NT2/D1 (cell line): ENCODE results near the gene SMIM36.

Experiments
- DNase-seq: peaks from one replicate; pipeline ENCODE4 v3.0.0-alpha.2; 2011; ENCODE audit warnings: low read depth, low spot score
- H3K27me3 ChIP-seq: 2 replicates; pipeline ENCODE4 v1.6.0; 2011; ENCODE audit warnings: mild to moderate bottlenecking; ENCODE audit not compliant: insufficient read length, insufficient read depth
- H3K36me3 ChIP-seq: 2 replicates; pipeline ENCODE4 v1.6.1; 2011; ENCODE audit warnings: mild to moderate bottlenecking, low read length, mixed read lengths; ENCODE audit not compliant: insufficient read depth, insufficient read length
- H3K4me1 ChIP-seq: 2 replicates; pipeline ENCODE4 v1.5.1; 2011; ENCODE audit not compliant: insufficient read depth, insufficient read length
- H3K4me3 ChIP-seq: 2 replicates; pipeline ENCODE4 v1.5.1; 2011; ENCODE audit warnings: low read depth; ENCODE audit not compliant: insufficient read length
- H3K9ac ChIP-seq: 2 replicates; pipeline ENCODE4 v1.6.0; 2011; ENCODE audit warnings: low read depth; ENCODE audit not compliant: insufficient read length
- H3K9me3 ChIP-seq: 2 replicates; pipeline ENCODE4 v1.5.1; 2011; ENCODE audit warnings: mild to moderate bottlenecking, low read length; ENCODE audit not compliant: insufficient read depth
- SUZ12 ChIP-seq: IDR thresholded peaks from 2 replicates; pipeline ENCODE4 v1.6.1; 2011; ENCODE audit not compliant: insufficient read length, insufficient read depth; ENCODE audit errors: extremely low read depth
- YY1 ChIP-seq: IDR thresholded peaks from 2 replicates; pipeline ENCODE4 v1.6.1; 2011; ENCODE audit not compliant: insufficient read length, insufficient read depth
- ZNF274 ChIP-seq: IDR thresholded peaks from 2 replicates; pipeline ENCODE4 v1.6.1; 2011; ENCODE audit warnings: mild to moderate bottlenecking, low read depth, low read length

The SMIM36 gene

DNA sequence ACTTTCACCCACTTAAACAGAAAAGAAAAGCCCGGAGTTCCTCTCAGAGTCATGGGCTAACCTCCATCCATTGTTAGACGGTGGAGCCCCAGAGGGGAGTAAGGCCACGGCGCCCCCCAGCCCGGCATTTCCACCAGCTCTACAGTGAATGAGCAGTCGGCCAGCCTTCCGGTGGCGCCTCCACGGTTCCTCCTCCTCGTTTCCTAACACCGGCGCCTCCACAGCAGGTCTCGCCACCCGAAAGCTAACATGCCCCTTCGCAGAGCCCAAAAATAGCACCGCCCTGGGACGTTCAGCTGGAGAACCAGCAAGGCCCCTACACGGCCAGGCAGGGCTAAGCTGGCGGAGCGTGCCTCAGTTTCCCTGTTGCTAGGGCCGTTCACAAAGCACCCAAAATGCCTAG is 90.5 kb downstream of the SMIM36 start:
- H3K36me3 ChIP-seq: peaks cover 8% of the 10 kb centered on the region
- H3K4me1 ChIP-seq: no peaks in the 10 kb centered on the region
- H3K9ac ChIP-seq: peak overlapping the region; percentile 91
- H3K9me3 ChIP-seq: no peaks in the 10 kb centered on the region
- DNase-seq: no peak
- peak overlapping the region; percentile 92 for H3K4me3 ChIP-seq
- TF ChIP-seq ZNF274 (no peak), YY1 (no peak), SUZ12 (no peak)
- H3K27me3 ChIP-seq: no peaks in the 10 kb centered on the region

DNA sequence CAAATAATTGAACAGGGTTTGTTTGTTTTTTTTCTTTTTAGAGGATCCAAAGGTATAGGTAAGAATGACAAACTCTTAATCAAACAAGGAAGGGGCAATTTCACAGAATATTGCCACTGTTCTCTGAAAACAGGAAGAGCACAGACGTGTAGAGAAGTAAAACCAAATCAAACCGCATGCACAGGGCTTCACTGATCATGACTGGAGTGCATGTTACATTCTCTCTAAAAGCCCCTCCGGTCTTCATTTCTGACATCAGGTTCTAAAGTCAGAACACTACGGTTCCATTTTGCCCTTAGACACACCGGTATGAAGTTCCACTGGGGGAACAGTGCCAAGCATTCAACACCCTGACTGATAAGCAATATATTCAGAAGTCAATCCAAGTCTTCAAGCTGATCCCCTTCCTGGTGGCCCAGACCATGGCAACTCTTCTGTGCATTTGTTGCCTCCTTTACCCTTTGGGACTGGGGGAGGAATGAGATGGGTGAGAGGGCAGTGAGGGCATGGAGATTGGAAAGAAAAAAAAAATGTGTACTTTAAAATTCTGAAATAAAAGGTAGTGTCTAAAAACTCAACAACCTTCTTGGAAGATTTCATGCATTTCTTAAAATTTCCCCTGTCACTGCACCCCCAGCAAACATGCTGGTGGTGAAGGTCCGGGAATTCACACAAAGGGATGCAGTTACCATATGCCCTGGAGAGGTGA is 91.0 kb downstream of the SMIM36 start:
- DNase-seq: no peak
- H3K9ac ChIP-seq: peak overlapping the region; percentile 91
- no peaks in the 10 kb centered on the region for H3K9me3 ChIP-seq
- no peaks in the 10 kb centered on the region for H3K27me3 ChIP-seq
- H3K4me3 ChIP-seq: peak overlapping the region; percentile 92
- TF ChIP-seq YY1 (no peak), SUZ12 (no peak), ZNF274 (no peak)
- H3K36me3 ChIP-seq: peaks cover 8% of the 10 kb centered on the region
- no peaks in the 10 kb centered on the region for H3K4me1 ChIP-seq

DNA sequence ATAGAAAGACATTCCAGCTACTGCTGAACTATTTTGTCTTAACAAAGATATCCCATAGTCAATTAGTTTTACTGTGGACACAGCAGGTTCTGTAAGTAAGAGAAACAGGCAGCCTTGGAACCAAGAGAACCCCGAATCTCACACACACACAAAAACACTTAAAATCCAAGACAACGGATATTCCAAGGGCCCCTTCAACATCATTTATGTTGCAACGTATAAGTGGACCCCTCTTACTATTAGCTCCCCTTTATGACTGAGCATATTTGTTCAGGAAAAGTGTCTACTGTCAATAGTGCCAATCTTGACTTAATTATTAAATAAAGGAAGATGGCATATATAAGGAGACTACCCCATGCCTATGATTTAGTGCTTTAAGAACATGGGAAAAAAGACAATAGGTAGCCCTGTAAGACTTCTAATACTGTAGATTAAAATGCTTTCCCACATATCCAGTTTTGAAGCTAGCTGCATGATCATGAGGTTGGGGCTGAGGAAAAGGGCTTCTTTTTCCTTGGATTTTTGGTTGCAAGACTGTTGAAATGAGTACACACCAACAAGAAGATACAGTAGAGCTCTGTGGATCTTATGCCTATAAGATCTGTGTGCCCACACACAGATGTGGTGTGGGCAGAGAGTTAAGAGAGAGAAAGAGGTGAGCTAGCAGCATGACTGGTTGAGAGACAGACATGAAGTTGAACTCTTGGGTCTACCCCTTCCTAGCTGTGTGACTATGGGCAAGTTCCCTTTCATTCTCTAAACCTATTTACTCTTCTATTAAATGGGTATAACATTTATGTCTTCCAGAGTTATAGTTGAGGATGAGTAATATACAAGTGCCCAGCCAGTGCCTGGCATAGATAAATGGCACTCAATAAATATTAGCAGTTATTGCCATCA is 92.6 kb downstream of the SMIM36 start:
- H3K9ac ChIP-seq: no peak overlapping the region
- H3K36me3 ChIP-seq: peaks cover 14% of the 10 kb centered on the region
- no peak overlapping the region for H3K4me3 ChIP-seq
- H3K9me3 ChIP-seq: no peaks in the 10 kb centered on the region
- no peaks in the 10 kb centered on the region for H3K27me3 ChIP-seq
- DNase-seq: no peak
- TF ChIP-seq ZNF274 (no peak), YY1 (no peak), SUZ12 (no peak)
- no peaks in the 10 kb centered on the region for H3K4me1 ChIP-seq

DNA sequence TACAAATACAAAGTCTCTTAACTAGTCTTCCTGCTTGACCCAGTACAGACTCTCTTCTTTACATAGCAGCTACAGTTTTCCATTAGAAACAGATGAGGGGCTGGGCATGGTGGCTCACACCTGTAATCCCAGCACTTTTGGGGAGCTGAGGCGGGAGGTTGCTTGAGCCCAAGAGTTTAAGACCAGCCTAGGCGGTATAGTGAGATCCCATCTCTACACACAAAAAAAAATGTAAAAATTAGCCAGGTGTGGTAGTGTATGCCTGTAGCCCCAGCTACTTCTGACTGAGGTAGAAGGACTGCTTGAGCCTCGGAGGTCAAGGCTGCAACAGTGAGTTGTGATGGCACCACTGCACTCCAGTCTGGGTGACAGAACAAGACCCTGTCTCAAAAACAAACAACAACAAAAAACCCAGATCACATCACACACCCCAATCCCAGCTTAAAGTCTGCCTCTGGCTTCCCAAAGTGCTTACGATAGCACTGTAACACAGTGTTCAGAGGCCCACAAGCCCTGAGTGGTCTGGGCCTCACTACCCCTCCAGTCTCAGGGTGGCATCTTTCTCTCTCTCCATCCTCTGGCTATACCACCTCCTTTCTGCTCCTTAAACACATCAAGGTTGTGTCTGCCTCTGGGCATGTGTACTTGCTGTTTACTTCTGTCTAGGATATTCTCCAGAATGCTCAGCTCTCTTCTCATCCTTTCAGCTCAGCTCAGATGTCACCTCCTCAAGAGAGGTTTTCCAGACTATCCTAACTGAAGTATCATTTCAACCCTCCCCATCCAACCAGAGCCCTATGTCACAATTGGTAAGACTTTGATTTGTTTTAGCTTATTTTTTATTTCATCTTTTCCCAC is 93.6 kb downstream of the SMIM36 start:
- Histone ChIP-seq H3K9ac (no peak overlapping the region), H3K4me1 (no peaks in the 10 kb centered on the region), H3K9me3 (no peaks in the 10 kb centered on the region), H3K36me3 (peaks cover 23% of the 10 kb centered on the region), H3K27me3 (no peaks in the 10 kb centered on the region), H3K4me3 (no peak overlapping the region)
- DNase-seq: no peak
- TF ChIP-seq SUZ12: no peak
- no peak for TF ChIP-seq YY1
- no peak for TF ChIP-seq ZNF274

DNA sequence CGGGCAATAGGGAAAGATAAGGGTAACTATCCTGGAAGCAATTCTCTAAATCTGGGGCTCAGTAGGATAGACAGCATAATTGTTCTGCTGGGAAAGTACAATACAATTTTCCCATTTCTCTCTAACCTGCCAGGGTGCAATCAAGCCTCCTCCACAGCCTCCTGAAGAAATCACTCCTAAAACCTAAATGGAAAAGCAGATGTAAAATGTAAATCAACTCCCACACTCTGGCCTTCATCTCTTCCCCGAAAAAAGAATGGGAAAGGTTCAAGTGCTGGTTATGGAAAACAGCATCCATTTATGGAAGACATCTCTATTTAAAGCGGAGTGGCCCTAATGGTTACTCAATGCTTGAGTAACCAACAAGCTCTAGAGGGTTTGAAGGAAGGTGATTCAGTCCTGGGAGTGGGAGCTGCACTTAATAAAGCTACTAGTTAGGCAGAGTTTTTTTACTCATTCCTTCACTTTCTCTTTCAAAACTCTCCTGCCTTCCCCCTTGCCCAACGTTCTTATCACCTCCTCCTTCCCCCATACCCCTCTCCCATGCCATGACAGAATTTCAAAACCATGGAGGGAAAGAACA is 94.7 kb downstream of the SMIM36 start:
- Histone ChIP-seq H3K4me1 (no peaks in the 10 kb centered on the region), H3K9me3 (no peaks in the 10 kb centered on the region), H3K4me3 (no peak overlapping the region), H3K36me3 (peaks cover 25% of the 10 kb centered on the region), H3K9ac (no peak overlapping the region), H3K27me3 (no peaks in the 10 kb centered on the region)
- TF ChIP-seq SUZ12: no peak
- no peak for TF ChIP-seq YY1
- no peak for DNase-seq

DNA sequence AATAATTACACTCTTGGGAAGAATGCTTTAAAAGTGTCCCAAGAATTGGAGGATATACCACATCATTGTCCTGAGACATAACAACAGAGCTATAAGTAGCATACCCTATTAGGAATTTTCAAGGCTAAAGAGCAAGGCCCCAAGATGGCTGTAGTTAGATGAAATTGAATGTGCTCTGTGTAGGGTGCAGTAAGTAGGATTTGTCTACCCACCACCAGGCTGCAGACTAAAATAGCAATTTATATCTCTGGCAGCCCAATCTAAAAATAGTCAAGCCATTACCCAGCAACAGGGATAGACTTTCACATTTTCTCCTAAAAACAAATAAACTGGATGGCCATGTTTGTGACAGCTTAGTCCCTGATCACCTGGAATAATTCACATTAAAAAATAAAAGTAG is 95.3 kb downstream of the SMIM36 start:
- no peak overlapping the region for H3K4me3 ChIP-seq
- TF ChIP-seq SUZ12 (no peak), YY1 (no peak), ZNF274 (no peak)
- H3K27me3 ChIP-seq: no peaks in the 10 kb centered on the region
- DNase-seq: no peak
- no peak overlapping the region for H3K9ac ChIP-seq
- no peaks in the 10 kb centered on the region for H3K9me3 ChIP-seq
- peaks cover 30% of the 10 kb centered on the region for H3K36me3 ChIP-seq
- H3K4me1 ChIP-seq: no peaks in the 10 kb centered on the region
